K562 (cell line): ENCODE data around the gene ACTR3C. TPM values are rescaled to one million over a fixed set of nuclear protein-coding genes. Genes with fewer than 3 reads are reported as not detected.

ENCODE experiments used
- BRF1 ChIP-seq: IDR thresholded peaks from 3 replicates; pipeline ENCODE4 v1.6.1; 2011; ENCODE audit warnings: borderline replicate concordance, mild to moderate bottlenecking; ENCODE audit not compliant: insufficient read length; ENCODE audit errors: extremely low read depth
- ELF1 ChIP-seq: fragments of 200-800 bp; sonication (Bioruptor generic); IDR thresholded peaks from 2 replicates; pipeline ENCODE4 v1.6.1; 2016; ENCODE audit warnings: missing genetic modification characterization, missing compliant biosample characterization
- LEF1 ChIP-seq: fragments of 450-650 bp; IDR thresholded peaks from 2 replicates; pipeline ENCODE4 v1.6.1; 2016; ENCODE audit warnings: mild to moderate bottlenecking
- NONO ChIP-seq, 2 experiments: fragments of 200-400 bp in 1 of 2; fragments of 450-650 bp in 1 of 2; formaldehyde crosslinking in 1 of 2; IDR thresholded peaks; 2 replicates each; pipeline ENCODE4 v1.6.1; 2017; ENCODE audit warnings: low read depth in 2 of 2, mild to moderate bottlenecking in 2 of 2, moderate library complexity in 2 of 2, low read length in 1 of 2
- NR2C2 ChIP-seq, 2 experiments: fragments of 200-800 bp in 1 of 2; sonication (Bioruptor generic) in 1 of 2; sonication (generic) in 1 of 2; formaldehyde crosslinking in 1 of 2; IDR thresholded peaks; 2 replicates each; pipeline versions ENCODE4 v1.6.1 to v1.8.0; 2016 to 2022; ENCODE audit warnings: mild to moderate bottlenecking in 1 of 2, missing compliant biosample characterization in 1 of 2, missing genetic modification characterization in 1 of 2, missing genetic modification reagents in 1 of 2
- SMARCA4 ChIP-seq: fragments of 450-650 bp; IDR thresholded peaks from 2 replicates; pipeline ENCODE4 v1.6.1; 2016
- TAF1 ChIP-seq: IDR thresholded peaks from 2 replicates; pipeline ENCODE4 v1.6.1; 2011; ENCODE audit warnings: mild to moderate bottlenecking, low read length, moderate library complexity; ENCODE audit not compliant: insufficient read depth, control insufficient read depth, severe bottlenecking; ENCODE audit errors: extremely low read depth
- TGIF2 ChIP-seq: sonication (generic); formaldehyde crosslinking; IDR thresholded peaks from 2 replicates; pipeline ENCODE4 v1.8.1; 2022; ENCODE audit warnings: mild to moderate bottlenecking, missing genetic modification reagents, moderate library complexity
- ZNF232 ChIP-seq: sonication (generic); formaldehyde crosslinking; IDR thresholded peaks from 2 replicates; pipeline ENCODE4 v1.8.0; 2022; ENCODE audit warnings: mild to moderate bottlenecking, missing genetic modification reagents
- ZNF41 ChIP-seq: fragments of 250-450 bp; sonication (Bioruptor Pico); conservative IDR thresholded peaks from 2 replicates; pipeline ENCODE4 v1.4.0; 2020; ENCODE audit warnings: mild to moderate bottlenecking
- ZNF785 ChIP-seq: fragments of 250-450 bp; sonication (Bioruptor Pico); IDR thresholded peaks from 2 replicates; pipeline ENCODE4 v1.4.0; 2020; ENCODE audit warnings: mild to moderate bottlenecking
- polyA plus RNA-seq, 8 experiments: library from polyadenylated mRNA; depleted of rRNA in 4 of 8; stranded (reverse) in 5 of 8; unstranded in 3 of 8; fragments of >200 nt; fragmentation: Nextera tagmentation in 2 of 8; fragmentation: Illumina TruSeq in 1 of 8; extraction: Ambion mirVana in 2 of 8; extraction: Trizol in 1 of 8; gene quantifications; 2 replicates each; pipeline versions ENCODE4 v1.2.1 to v1.2.3, GENCODE V29; 2011 to 2014; ENCODE audit warnings: inconsistent platforms in 1 of 8, missing spikeins in 1 of 8
- total RNA-seq, 7 experiments: library from RNA; depleted of rRNA in 6 of 7; stranded (reverse); fragments of >200 nt in 6 of 7; fragmentation: Illumina TruSeq in 2 of 7; extraction: Trizol in 2 of 7; gene quantifications; 2 replicates each; pipeline versions ENCODE4 v1.2.1 to v1.2.3, GENCODE V29; 2011 to 2021; ENCODE audit warnings: low replicate concordance in 1 of 7
- TF ChIP-seq, protein P1 (sequence below), 2 experiments: fragments of 150-350 bp in 1 of 2; IDR thresholded peaks; 2 replicates each; pipeline ENCODE4 v1.6.1; 2012 to 2016; ENCODE audit warnings: low read depth in 2 of 2, low read length in 2 of 2, mild to moderate bottlenecking in 1 of 2, moderate library complexity in 1 of 2
- TF ChIP-seq, protein P2 (sequence below): sonication (generic); formaldehyde crosslinking; IDR thresholded peaks from 2 replicates; pipeline ENCODE4 v1.8.0; 2022; ENCODE audit warnings: missing genetic modification reagents, mild to moderate bottlenecking, borderline replicate concordance
- TF ChIP-seq, protein P3 (sequence below), 2 experiments: IDR thresholded peaks; 2 replicates each; pipeline ENCODE4 v1.6.1; 2011; ENCODE audit warnings: borderline replicate concordance in 1 of 2, control low read depth in 1 of 2, low read depth in 1 of 2, low read length in 1 of 2, mild to moderate bottlenecking in 1 of 2, mixed read lengths in 1 of 2, moderate library complexity in 1 of 2; ENCODE audit not compliant: insufficient read depth in 1 of 2, insufficient read length in 1 of 2, poor library complexity in 1 of 2, severe bottlenecking in 1 of 2; ENCODE audit errors: extremely low read depth in 1 of 2
- TF ChIP-seq, protein P4 (sequence below): sonication (generic); formaldehyde crosslinking; IDR thresholded peaks from 2 replicates; pipeline ENCODE4 v1.8.0; 2023; ENCODE audit warnings: mild to moderate bottlenecking, missing genetic modification reagents

The ACTR3C gene
- total and polyA plus RNA-seq, 9 of the 15 experiments (the other 6 are each of a cell fraction or from before 2014, with no cell fraction given) = 9.0 to 35.4 (median 13.3) TPM

DNA sequence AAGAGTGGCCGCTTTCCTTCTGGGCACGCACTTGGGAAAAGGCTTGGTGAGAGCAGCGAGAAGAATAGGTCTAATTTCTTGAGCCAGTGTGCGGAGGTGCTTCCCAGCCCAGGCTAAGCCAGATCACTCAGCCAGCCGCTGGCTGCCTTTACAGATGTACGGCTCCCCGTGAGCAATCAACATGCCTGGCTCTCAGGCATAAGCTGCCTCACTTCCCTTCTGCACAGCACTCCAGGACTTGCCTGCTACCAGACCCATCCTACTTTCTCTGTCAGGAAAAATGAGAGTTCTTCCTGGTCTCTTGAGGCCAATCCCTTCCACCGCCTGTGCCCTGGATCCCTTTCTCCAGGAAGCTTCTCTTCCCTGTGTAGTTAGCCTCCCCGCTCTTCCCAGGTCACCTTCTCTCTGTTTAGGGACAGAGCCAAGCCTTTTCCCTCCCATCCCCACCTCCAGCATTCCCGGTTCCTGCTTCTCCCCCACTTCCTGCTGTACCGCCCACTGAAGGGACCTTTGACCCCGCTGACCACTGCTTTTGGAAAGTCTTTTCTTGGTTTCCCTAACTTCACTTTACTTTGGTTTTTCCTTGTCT is 1.1 kb upstream of the ACTR3C start (continued):
- TF ChIP-seq, protein P1, sequence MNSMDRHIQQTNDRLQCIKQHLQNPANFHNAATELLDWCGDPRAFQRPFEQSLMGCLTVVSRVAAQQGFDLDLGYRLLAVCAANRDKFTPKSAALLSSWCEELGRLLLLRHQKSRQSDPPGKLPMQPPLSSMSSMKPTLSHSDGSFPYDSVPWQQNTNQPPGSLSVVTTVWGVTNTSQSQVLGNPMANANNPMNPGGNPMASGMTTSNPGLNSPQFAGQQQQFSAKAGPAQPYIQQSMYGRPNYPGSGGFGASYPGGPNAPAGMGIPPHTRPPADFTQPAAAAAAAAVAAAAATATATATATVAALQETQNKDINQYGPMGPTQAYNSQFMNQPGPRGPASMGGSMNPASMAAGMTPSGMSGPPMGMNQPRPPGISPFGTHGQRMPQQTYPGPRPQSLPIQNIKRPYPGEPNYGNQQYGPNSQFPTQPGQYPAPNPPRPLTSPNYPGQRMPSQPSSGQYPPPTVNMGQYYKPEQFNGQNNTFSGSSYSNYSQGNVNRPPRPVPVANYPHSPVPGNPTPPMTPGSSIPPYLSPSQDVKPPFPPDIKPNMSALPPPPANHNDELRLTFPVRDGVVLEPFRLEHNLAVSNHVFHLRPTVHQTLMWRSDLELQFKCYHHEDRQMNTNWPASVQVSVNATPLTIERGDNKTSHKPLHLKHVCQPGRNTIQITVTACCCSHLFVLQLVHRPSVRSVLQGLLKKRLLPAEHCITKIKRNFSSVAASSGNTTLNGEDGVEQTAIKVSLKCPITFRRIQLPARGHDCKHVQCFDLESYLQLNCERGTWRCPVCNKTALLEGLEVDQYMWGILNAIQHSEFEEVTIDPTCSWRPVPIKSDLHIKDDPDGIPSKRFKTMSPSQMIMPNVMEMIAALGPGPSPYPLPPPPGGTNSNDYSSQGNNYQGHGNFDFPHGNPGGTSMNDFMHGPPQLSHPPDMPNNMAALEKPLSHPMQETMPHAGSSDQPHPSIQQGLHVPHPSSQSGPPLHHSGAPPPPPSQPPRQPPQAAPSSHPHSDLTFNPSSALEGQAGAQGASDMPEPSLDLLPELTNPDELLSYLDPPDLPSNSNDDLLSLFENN (IDR thresholded peaks at IDR 0.05; ENCODE audit: low read depth in 2 of 2, low read length in 2 of 2) = 0 out of 4 replicates have a peak, but pooled peaks of 1 of the 2 experiments have one; percentile 23
- no peak for TF ChIP-seq TGIF2
- TF ChIP-seq ZNF232 (CRISPR knock-in tag) = no peak
- TF ChIP-seq, protein P2, sequence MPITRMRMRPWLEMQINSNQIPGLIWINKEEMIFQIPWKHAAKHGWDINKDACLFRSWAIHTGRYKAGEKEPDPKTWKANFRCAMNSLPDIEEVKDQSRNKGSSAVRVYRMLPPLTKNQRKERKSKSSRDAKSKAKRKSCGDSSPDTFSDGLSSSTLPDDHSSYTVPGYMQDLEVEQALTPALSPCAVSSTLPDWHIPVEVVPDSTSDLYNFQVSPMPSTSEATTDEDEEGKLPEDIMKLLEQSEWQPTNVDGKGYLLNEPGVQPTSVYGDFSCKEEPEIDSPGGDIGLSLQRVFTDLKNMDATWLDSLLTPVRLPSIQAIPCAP (CRISPR knock-in tag) = no peak
- TF ChIP-seq NONO (IDR thresholded peaks at IDR 0.05; ENCODE audit: low read depth in 2 of 2, low read length in 1 of 2) = no peak
- peak; percentile 23 for TF ChIP-seq TAF1
- TF ChIP-seq ZNF41 (CRISPR knock-in tag) = no peak
- TF ChIP-seq ZNF785 (CRISPR knock-in tag) = no peak
- TF ChIP-seq LEF1 = no peak
- TF ChIP-seq, protein P3, sequence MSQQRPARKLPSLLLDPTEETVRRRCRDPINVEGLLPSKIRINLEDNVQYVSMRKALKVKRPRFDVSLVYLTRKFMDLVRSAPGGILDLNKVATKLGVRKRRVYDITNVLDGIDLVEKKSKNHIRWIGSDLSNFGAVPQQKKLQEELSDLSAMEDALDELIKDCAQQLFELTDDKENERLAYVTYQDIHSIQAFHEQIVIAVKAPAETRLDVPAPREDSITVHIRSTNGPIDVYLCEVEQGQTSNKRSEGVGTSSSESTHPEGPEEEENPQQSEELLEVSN (IDR thresholded peaks at IDR 0.05; ENCODE audit: borderline replicate concordance in 1 of 2, extremely low read depth in 1 of 2, insufficient read depth in 1 of 2, insufficient read length in 1 of 2, low read depth in 1 of 2, low read length in 1 of 2, poor library complexity in 1 of 2, severe bottlenecking in 1 of 2) = no peak
- TF ChIP-seq SMARCA4 = 0 out of 2 replicates have a peak, but pooled peaks have one; percentile 24
- TF ChIP-seq NR2C2 (CRISPR knock-in tag; IDR thresholded peaks at IDR 0.05) = no peak
- peak; percentile 84 for TF ChIP-seq NR2C2 (tag; IDR thresholded peaks at IDR 0.05)
- no peak for TF ChIP-seq ELF1 (tag)
- TF ChIP-seq BRF1 = no peak
- TF ChIP-seq, protein P4, sequence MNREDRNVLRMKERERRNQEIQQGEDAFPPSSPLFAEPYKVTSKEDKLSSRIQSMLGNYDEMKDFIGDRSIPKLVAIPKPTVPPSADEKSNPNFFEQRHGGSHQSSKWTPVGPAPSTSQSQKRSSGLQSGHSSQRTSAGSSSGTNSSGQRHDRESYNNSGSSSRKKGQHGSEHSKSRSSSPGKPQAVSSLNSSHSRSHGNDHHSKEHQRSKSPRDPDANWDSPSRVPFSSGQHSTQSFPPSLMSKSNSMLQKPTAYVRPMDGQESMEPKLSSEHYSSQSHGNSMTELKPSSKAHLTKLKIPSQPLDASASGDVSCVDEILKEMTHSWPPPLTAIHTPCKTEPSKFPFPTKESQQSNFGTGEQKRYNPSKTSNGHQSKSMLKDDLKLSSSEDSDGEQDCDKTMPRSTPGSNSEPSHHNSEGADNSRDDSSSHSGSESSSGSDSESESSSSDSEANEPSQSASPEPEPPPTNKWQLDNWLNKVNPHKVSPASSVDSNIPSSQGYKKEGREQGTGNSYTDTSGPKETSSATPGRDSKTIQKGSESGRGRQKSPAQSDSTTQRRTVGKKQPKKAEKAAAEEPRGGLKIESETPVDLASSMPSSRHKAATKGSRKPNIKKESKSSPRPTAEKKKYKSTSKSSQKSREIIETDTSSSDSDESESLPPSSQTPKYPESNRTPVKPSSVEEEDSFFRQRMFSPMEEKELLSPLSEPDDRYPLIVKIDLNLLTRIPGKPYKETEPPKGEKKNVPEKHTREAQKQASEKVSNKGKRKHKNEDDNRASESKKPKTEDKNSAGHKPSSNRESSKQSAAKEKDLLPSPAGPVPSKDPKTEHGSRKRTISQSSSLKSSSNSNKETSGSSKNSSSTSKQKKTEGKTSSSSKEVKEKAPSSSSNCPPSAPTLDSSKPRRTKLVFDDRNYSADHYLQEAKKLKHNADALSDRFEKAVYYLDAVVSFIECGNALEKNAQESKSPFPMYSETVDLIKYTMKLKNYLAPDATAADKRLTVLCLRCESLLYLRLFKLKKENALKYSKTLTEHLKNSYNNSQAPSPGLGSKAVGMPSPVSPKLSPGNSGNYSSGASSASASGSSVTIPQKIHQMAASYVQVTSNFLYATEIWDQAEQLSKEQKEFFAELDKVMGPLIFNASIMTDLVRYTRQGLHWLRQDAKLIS = no peak
